OCI-LY1 (cell line): ENCODE results near the gene NACC1.

ENCODE experiments used
- H2AFZ ChIP-seq: fragments of 200-600 bp; sonication (generic), shearing (Covaris generic); 2 replicates; pipeline ENCODE4 v1.6.0; 2014; ENCODE audit warnings: antibody characterized with exemption, mild to moderate bottlenecking, low read length
- H3F3A ChIP-seq: fragments of 200-600 bp; sonication (generic), shearing (Covaris generic); 2 replicates; pipeline ENCODE4 v1.6.0; 2014; ENCODE audit warnings: mild to moderate bottlenecking, antibody characterized with exemption, low read length, moderate library complexity; ENCODE audit not compliant: insufficient read depth
- H3K27ac ChIP-seq: fragments of 200-600 bp; sonication (generic); 2 replicates; pipeline ENCODE4 v1.5.1; 2014; ENCODE audit warnings: low read length, mixed run types, mild to moderate bottlenecking, low read depth; ENCODE audit not compliant: poor library complexity, severe bottlenecking
- H3K27me3 ChIP-seq: fragments of 200-600 bp; sonication (generic); 2 replicates; pipeline ENCODE4 v1.6.0; 2014; ENCODE audit warnings: antibody characterized with exemption, mild to moderate bottlenecking, low read length, moderate library complexity; ENCODE audit not compliant: insufficient read depth
- H3K36me3 ChIP-seq: fragments of 200-600 bp; sonication (generic); 2 replicates; pipeline ENCODE4 v1.6.1; 2014; ENCODE audit warnings: mild to moderate bottlenecking, antibody characterized with exemption, low read length, moderate library complexity, mixed read lengths; ENCODE audit not compliant: insufficient read depth
- H3K4me1 ChIP-seq: fragments of 200-600 bp; sonication (generic); 2 replicates; pipeline ENCODE4 v1.5.1; 2014; ENCODE audit warnings: mild to moderate bottlenecking, low read length, moderate library complexity; ENCODE audit not compliant: insufficient read depth, severe bottlenecking
- H3K4me2 ChIP-seq: fragments of 200-600 bp; sonication (generic), shearing (Covaris generic); 2 replicates; pipeline ENCODE4 v1.6.1; 2014; ENCODE audit warnings: low read length
- H3K4me3 ChIP-seq: fragments of 200-600 bp; sonication (generic); 2 replicates; pipeline ENCODE4 v1.5.1; 2014; ENCODE audit warnings: low read length, low read depth, mild to moderate bottlenecking, mixed read lengths; ENCODE audit not compliant: poor library complexity, severe bottlenecking
- H3K79me2 ChIP-seq: fragments of 200-600 bp; shearing (Covaris generic); 2 replicates; pipeline ENCODE4 v1.6.1; 2016; ENCODE audit warnings: mixed run types, low read length, mixed read lengths; ENCODE audit not compliant: insufficient read depth
- H3K9ac ChIP-seq: fragments of 200-600 bp; sonication (generic), shearing (Covaris generic); 2 replicates; pipeline ENCODE4 v1.6.1; 2014; ENCODE audit warnings: mild to moderate bottlenecking, low read length, mixed read lengths
- H3K9me2 ChIP-seq: fragments of 200-600 bp; sonication (generic), shearing (Covaris generic); 2 replicates; pipeline ENCODE4 v1.6.1; 2014; ENCODE audit warnings: low read depth, mild to moderate bottlenecking, low read length, mixed read lengths
- H3K9me3 ChIP-seq: fragments of 200-600 bp; shearing (Covaris generic); 2 replicates; pipeline ENCODE4 v1.6.1; 2014; ENCODE audit warnings: low read length, mixed read lengths
- H4K20me1 ChIP-seq: fragments of 200-600 bp; sonication (generic), shearing (Covaris generic); 2 replicates; pipeline ENCODE4 v1.6.0; 2016; ENCODE audit warnings: mild to moderate bottlenecking, low read length; ENCODE audit not compliant: insufficient read depth
- EZH2 ChIP-seq: fragments of 200-600 bp; sonication (generic), shearing (Covaris generic); IDR thresholded peaks from 2 replicates; pipeline ENCODE4 v1.8.0; 2017; ENCODE audit warnings: borderline replicate concordance, mixed run types, mild to moderate bottlenecking, antibody characterized with exemption, low read length, moderate library complexity, mixed read lengths
- TF ChIP-seq, protein P1 (sequence below): fragments of 200-600 bp; sonication (generic), shearing (Covaris generic); IDR thresholded peaks from 2 replicates; pipeline ENCODE4 v1.5.1; 2017; ENCODE audit warnings: mild to moderate bottlenecking, antibody characterized with exemption, low read length, moderate library complexity, mixed read lengths

Gene NACC1

DNA sequence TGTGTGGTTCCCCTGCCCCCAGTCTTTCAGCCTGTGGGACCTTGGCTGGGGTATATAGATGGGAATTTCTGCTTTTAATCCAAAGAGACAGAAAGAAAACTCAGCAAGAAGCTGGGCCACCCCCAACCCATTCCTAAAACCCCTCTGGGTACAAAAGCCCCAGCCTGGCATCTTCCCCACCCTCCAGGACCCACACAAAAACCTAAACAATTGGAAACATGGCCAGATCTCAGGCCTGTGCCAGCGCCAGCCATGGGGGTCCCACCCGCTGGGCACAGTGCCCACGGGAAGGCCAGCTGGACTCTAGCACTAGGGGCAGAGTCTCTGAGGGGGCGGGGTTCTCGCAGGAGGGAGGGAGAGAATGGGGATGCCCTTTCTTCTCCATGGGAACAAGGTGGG is 24.0 kb upstream of the NACC1 start:
- H3K9me2 ChIP-seq: no peaks in the 10 kb centered on the region
- H3K9me3 ChIP-seq: no peaks in the 10 kb centered on the region
- H2AFZ ChIP-seq: no peak overlapping the region
- TF ChIP-seq EZH2: no peak
- TF ChIP-seq, protein P1, sequence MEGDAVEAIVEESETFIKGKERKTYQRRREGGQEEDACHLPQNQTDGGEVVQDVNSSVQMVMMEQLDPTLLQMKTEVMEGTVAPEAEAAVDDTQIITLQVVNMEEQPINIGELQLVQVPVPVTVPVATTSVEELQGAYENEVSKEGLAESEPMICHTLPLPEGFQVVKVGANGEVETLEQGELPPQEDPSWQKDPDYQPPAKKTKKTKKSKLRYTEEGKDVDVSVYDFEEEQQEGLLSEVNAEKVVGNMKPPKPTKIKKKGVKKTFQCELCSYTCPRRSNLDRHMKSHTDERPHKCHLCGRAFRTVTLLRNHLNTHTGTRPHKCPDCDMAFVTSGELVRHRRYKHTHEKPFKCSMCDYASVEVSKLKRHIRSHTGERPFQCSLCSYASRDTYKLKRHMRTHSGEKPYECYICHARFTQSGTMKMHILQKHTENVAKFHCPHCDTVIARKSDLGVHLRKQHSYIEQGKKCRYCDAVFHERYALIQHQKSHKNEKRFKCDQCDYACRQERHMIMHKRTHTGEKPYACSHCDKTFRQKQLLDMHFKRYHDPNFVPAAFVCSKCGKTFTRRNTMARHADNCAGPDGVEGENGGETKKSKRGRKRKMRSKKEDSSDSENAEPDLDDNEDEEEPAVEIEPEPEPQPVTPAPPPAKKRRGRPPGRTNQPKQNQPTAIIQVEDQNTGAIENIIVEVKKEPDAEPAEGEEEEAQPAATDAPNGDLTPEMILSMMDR: no peak
- no peak overlapping the region for H3K9ac ChIP-seq
- H4K20me1 ChIP-seq: no peaks in the 10 kb centered on the region
- H3K4me2 ChIP-seq: no peak overlapping the region
- H3F3A ChIP-seq: no peaks in the 10 kb centered on the region
- H3K27ac ChIP-seq: no peak overlapping the region
- peaks cover 18% of the 10 kb centered on the region for H3K27me3 ChIP-seq
- H3K36me3 ChIP-seq: peaks cover 5% of the 10 kb centered on the region; the same call in 1 of the 2 replicates
- peaks cover 15% of the 10 kb centered on the region for H3K4me1 ChIP-seq
- no peak overlapping the region for H3K4me3 ChIP-seq
- H3K79me2 ChIP-seq: no peaks in the 10 kb centered on the region

DNA sequence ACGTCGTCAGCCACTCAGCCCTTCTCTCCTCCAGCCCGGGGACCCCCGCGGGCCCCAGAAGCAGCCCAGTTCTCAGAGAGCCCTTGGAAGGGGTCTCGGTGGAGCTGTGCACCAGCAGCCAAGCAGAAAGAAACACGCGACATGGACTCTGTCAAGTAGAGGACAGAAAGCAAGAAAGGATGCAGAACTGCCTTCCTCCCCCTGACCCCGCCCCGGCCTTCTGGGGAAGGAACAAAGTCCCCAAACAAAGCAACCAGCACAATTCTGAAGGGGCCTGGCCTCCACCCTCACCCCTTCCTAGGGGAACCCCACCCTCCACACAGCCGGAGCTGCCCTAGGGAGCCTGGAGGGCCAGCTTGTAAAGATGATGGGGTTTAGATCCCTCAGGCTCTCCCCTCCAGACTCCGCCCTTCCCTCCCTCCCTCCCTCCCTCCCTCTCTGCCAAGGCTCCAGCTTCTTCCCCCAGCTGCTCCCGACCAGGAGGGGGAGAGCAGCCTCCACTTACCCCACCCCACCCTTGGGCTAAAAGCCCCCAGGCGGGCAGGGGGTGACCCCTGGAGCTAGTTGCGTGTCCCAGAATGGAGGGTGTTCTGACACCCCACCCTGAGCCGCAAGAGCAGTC is 23.2 kb upstream of the NACC1 start:
- Histone ChIP-seq H3K36me3 (peaks cover 7% of the 10 kb centered on the region; the same call in 1 of the 2 replicates), H3K79me2 (no peaks in the 10 kb centered on the region), H3K4me1 (peaks cover 23% of the 10 kb centered on the region), H3K9ac (no peak overlapping the region), H3K4me2 (no peak overlapping the region), H4K20me1 (no peaks in the 10 kb centered on the region), H3K9me2 (no peaks in the 10 kb centered on the region), H2AFZ (no peak overlapping the region), H3K27me3 (peaks cover 18% of the 10 kb centered on the region), H3F3A (no peaks in the 10 kb centered on the region), H3K9me3 (no peaks in the 10 kb centered on the region), H3K27ac (no peak overlapping the region), H3K4me3 (no peak overlapping the region)
- TF ChIP-seq, protein P1: no peak
- TF ChIP-seq EZH2: no peak

DNA sequence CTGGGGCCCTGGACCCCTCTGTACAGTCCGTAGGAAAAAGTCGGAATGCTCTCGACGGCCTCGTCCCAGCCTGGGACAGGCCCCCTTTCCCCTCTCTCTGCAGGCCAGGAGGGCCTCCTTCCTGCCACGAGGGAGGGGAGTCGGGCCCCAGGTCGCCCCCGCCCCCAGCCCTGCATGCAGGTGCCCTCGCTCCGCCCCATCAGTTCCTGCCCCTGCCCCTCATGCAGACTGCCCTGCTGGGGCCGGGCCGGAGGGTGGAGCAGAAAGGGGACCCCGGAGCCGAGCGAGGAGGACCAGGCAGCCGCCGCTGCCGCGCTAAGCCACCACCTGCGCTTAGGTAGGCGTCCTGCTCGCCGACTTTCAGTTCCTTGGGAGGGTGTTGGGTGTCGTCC is 22.7 kb upstream of the NACC1 start:
- no peaks in the 10 kb centered on the region for H4K20me1 ChIP-seq

More for the DNA sequence above, 22.7 kb upstream of the NACC1 start:
- H3K9me3 ChIP-seq: no peaks in the 10 kb centered on the region
- H2AFZ ChIP-seq: no peak overlapping the region
- TF ChIP-seq, protein P1: no peak
- TF ChIP-seq EZH2: no peak
- H3K9ac ChIP-seq: no peak overlapping the region
- peaks cover 11% of the 10 kb centered on the region; the same call in 1 of the 2 replicates for H3K36me3 ChIP-seq
- H3K79me2 ChIP-seq: no peaks in the 10 kb centered on the region
- H3K4me1 ChIP-seq: peaks cover 28% of the 10 kb centered on the region
- no peaks in the 10 kb centered on the region for H3K9me2 ChIP-seq
- H3K27ac ChIP-seq: no peak overlapping the region
- no peak overlapping the region; the same call in 1 of the 2 replicates for H3K4me2 ChIP-seq
- no peaks in the 10 kb centered on the region for H3F3A ChIP-seq
- H3K27me3 ChIP-seq: peaks cover 14% of the 10 kb centered on the region
- no peak overlapping the region for H3K4me3 ChIP-seq
